PC-9 (cell line): ENCODE data around the gene PDE10A.

Experiments used
- EZH2 ChIP-seq: fragments of 200-600 bp; sonication (generic); IDR thresholded peaks from 2 replicates; pipeline ENCODE4 v1.8.0; 2017; ENCODE audit warnings: antibody characterized with exemption, low read depth
- TF ChIP-seq, protein P1 (sequence below): fragments of 200-600 bp; sonication (generic); conservative IDR thresholded peaks from 2 replicates; pipeline ENCODE4 v1.6.1; 2017; ENCODE audit warnings: mixed run types, antibody characterized with exemption, mild to moderate bottlenecking, moderate library complexity

DNA sequence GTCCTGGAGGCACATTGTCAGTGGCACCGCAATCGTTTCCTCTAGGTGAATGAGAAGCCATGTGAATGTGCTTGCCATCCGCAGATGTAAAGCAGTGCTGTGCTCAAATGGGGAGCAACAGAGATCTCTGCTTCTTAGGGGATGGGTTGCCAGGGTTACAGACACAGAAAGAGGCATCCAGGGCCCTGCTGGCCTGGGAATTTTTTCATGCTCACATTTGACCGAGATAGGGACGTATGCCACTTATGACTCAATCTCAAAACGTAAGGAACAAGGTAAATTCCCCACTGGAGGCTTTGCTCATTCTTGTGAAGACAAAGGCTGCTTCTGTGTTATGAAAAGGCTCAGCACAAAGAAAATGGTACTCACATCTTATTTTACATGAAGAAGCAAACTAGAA is 364.6 kb downstream of the PDE10A start:
- TF ChIP-seq, protein P1, sequence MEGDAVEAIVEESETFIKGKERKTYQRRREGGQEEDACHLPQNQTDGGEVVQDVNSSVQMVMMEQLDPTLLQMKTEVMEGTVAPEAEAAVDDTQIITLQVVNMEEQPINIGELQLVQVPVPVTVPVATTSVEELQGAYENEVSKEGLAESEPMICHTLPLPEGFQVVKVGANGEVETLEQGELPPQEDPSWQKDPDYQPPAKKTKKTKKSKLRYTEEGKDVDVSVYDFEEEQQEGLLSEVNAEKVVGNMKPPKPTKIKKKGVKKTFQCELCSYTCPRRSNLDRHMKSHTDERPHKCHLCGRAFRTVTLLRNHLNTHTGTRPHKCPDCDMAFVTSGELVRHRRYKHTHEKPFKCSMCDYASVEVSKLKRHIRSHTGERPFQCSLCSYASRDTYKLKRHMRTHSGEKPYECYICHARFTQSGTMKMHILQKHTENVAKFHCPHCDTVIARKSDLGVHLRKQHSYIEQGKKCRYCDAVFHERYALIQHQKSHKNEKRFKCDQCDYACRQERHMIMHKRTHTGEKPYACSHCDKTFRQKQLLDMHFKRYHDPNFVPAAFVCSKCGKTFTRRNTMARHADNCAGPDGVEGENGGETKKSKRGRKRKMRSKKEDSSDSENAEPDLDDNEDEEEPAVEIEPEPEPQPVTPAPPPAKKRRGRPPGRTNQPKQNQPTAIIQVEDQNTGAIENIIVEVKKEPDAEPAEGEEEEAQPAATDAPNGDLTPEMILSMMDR, result no peak
- no peak for TF ChIP-seq EZH2
